Colon (tissue), 2 donors: Measurements from ENCODE around the gene GCNT1.
"Not testable (repeated sequence)": the region's sequence is repeated elsewhere in the genome, so short reads cannot be mapped to it uniquely, and the experiment has no call there.

ENCODE experiments used
- FAIRE-seq: peaks from 2 replicates; lab custom pipeline; 2012; peaks lifted over from hg19 to GRCh38; lab: Jason Lieb, UNC
- donor health status: control.
- donor health status: control.

The GCNT1 gene

DNA sequence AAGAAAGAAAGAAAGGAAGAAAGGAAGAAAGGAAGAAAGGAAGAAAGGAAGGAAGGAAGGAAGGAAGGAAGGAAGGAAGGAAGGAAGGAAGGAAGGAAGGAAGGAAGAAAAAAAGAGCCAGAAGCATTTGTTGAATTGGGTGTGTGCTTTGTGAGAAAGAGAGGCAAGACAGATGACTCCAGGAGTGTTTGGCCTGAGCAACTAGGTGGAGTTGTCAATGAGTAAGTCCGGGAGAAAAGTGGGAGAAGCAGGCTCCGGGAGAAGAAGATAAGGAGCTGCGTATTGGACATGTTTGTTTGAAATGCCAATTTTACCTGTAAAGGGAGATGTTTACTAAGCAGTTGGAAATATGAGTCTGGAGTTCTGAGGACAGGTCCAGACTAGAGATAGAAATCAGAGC is 15.1 kb upstream of the GCNT1 start:
- FAIRE-seq: no peak

DNA sequence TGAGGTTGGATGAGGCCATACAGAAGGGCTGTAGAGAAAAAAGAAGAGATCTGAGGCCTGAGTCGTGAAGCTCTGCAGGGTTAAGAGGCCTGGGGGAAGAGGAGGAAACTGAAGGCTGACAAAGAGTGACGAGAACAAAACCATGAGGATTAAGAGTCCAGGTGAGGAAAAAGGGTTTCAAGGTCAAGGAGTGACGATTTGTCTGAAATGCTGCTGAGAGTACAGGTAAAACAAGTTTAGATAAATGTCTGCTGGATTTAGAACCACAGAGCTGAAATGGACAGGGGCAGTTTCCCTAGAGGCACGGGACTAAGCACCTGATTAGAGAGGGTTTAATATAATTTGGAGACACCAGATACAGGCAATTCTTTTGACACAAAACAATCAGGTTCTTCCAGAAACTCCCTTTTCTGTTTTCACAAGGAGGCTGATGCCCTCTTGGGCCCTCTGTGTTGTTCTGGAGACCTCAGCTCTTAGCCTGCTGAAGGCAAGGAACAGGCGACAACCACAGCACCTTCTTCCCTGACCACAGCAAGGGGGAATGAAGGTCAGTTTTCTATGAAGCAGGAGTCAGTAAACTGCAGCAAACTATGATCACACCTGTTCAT is 14.6 kb upstream of the GCNT1 start:
- FAIRE-seq: no peak

DNA sequence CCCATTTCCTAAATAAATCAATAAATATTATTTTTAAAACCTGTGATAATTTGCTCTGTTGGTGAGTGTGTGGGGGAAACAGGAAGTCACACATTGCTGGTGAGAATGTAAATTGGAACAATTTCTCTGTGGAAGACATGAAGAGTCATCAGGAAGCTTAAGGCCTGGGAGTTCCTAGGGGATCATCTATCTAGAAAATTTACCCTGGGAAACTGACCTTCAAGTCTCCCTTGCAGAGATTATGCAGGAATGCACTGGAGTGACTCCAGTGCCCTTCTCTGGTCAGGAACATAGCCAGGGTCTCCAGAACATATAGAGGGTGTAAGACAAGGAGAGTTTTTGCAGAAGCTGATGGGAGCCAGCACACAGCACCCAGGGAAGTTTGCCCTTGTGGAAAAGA is 13.0 kb upstream of the GCNT1 start:
- no peak for FAIRE-seq

DNA sequence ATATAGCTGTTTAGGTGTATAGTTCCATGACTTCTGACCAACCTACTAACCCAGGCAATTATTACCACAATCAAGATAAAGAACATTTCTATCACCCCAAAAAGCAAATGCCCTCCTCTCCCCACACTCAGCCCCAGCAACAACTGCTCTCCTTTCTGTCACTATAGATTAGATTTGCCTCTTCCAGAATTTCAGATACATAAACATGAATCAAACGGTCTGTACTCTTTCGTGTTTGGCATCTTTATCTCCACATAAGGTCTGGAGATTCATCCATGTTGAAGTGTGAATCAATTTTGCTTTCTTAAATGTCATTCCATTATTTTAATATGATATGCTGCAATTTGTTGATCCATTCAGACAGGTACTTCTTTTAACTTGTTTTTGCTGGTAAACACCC is 10.5 kb upstream of the GCNT1 start:
- no peak for FAIRE-seq

DNA sequence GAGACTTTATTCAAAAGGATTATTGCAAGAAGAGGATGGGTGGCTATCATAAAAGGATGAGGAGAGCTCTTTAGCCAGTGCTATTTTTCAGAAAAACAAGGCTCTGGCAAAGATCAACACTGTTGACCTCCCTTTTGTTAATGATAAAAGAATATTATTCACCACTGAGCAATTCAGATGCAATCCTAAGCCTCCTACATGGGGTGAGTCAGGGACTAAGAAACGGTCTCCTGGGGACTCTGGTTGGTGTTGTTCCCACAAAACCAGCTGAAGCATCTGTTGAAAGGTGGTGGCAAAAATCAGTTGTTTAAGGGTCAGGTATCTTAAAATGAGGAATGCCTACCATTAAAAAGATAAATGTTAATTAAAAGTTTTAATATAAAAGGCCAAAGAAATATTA is 7.7 kb upstream of the GCNT1 start:
- no peak for FAIRE-seq

DNA sequence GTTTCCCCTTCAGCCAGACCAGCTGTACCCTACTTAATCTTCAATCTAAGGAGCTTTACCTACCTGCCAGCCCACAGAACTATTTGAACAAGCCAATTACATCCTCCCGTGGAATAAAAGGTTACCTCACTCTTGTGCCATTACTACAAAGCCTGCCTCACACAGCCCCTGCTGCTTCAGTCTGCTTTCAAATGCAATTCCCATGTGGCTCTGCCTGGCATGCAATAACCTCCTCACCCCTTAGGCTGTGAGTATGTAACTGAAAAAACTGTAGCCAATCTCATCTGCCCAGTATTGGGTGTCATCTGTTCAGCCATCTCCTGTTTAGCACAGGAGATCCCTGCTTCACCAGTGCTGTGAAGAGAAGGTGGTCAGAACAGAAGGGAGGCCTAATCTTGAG is 6.1 kb upstream of the GCNT1 start:
- no peak for FAIRE-seq

DNA sequence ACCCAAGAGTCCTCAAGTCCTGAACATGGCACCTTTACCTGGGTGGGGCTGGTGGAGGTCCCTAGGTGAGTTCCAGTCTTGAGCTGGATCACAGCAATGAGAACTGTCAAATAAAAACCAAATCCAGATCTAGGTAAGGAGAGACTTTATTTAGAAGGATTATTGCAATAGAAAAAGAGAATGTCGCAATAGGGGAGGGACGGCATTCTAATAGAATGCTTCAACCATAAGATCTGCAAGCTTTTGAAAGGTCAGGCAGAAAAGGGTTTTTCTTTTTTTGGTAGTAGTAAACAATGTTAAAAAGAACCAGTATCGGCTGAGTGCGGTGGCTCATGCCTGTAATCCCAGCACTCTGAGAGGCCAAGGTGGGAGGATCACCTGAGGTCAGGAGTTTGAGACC is 5.2 kb upstream of the GCNT1 start:
- FAIRE-seq: no peak

DNA sequence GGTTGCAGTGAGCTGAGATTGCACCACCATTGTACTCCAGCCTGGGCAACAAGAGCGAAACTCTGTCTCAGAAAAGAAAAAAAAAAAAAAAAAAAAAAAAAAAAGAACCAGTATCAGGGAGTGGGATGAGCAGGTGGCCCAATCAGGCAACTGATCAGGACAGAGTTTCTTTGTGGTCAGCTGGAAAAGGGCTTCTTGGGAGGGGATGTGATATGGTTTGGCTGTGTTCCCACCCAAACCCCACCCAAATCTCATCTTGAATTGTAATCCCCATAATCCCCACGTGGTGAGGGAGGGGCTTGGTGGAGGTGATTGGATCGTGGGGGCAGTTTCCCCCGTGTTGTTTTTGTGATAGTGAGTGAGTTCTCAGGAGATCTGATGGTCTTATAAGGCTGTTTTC is 4.7 kb upstream of the GCNT1 start:
- FAIRE-seq: no peak

DNA sequence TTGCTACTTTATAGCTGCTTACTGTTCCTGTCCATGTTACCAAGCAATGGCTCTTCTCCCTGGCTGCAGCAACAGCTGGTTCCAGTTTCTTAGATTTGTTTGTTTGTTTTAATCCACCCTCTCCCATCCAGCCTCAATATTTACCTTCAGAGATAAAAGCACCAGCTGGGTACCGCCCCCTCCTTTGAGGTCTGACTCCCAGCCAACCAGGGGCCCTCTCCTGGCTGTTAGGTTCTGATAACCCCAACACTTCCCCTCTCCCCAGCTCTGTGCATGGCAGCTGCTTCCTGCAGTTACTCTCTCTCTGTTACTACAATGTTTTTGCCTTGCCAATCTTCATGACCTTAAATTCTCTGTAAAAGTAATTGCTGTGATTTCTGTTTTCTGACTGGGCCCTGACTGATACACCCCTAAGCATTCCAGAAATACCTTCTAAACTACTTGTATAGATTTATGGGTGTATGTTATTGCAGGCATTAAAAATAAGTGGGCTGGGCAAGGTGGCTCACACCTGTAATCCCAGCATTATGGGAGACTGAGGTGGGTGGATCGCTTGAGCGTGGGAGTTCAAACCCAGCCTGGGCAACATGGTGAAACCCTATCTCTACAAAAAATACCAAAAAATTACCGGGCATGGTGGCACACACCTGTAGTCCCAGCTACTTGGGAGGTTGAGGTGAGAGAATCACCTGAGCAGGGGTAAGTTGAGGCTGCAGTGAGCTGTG is 2.6 kb upstream of the GCNT1 start:
- FAIRE-seq: no peak

DNA sequence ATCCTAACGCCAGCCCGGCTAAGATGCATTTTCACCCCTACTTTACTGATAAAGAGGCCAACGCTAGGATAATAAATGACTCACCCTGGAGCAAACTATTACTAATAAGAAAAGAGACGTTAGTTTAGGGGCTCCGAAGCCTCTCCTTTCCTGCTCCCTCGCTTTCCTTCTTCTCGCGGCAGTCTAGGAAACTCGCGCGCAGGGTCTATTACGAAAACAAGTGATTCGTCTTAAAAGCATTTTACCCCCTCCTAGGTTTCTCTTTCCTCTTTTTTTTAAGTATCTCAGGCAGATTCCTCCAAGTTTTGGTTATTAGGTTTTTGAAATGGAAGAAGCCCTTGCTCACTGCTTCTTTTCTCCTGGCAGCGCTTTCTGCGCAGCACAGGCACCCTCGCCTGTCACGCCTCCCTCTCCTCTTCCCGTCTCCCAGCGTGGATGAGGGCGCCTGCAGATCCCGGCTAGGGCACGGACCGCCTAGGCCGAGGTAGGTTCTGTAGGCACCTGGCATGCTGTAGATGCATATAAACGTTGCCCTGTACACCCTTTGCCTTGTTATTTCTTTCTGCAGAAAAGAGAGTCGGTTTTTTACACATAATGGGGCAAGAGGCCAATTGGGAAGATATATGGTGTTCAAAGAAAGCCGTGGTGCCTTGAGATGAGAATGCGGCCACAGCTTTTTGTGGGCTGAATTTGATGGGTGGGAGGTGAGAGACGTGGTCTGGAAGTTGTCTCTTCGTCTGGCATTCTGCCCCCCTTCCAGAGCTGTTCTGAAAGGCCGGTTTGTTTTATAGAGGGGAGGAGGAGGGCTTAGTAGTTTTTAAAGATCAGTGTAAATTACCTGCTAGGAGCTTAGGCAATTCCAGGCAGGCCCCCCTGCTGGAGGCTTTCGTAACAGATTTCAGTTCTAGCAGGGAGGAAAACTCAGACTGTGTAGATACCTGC is 983 bp downstream of the GCNT1 start:
- no peak for FAIRE-seq

DNA sequence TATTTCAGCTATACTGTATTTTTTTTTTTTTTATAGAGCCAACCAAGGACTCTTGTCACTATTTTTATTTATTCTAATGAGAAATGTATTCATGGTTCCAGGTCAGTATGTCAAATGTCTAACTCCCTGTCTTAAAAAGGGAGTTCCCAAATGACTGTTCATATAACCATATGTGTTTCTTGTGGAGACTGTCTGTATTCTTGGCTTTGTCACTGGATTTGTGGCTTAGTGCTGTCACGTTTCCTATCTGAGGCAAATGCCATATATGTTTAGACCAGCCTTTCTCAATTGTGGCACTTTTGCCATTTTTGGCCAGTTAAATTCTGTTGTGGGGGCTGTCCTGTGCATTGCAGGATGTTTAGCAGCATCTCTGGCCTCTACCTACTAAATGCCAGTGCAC is 3.1 kb downstream of the GCNT1 start:
- no peak for FAIRE-seq

DNA sequence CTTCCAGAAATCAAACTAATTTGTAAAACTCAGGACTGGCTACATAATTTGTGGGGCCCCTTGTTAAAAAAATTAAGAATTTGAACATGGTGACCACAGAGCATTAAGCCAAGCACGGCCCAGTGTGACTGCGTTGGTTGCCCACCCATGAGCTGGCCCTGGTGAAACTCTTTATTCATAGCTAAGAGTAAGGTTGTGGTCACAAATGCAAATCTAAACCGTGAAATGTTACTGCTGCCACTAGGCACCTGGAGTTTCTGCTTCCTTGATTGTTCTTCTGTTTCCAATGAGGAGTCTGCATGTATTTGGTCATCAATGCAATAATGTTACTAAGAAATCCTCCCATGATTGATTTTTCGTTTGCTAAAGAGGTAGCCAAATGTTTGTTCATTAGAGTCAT is 4.2 kb downstream of the GCNT1 start:
- no peak for FAIRE-seq

DNA sequence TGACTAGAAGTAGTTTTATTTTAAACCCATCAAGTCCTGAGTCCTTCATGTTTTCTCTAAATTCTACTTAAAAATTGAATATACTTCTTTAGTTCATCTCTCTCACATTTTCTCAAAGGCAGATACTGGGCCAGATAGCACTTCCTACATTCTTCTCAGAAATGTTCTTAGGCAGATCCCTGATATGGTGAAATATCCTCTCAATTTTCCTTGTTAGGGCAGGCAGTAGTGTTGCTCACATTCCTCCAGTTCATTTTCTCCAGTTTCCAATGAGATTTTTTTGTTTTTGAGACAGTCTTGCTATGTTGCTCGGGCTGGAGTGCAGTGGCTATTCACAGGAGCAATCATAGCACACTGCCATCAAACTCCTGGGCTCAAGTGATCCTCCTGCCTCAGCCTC is 5.7 kb downstream of the GCNT1 start:
- no peak for FAIRE-seq

DNA sequence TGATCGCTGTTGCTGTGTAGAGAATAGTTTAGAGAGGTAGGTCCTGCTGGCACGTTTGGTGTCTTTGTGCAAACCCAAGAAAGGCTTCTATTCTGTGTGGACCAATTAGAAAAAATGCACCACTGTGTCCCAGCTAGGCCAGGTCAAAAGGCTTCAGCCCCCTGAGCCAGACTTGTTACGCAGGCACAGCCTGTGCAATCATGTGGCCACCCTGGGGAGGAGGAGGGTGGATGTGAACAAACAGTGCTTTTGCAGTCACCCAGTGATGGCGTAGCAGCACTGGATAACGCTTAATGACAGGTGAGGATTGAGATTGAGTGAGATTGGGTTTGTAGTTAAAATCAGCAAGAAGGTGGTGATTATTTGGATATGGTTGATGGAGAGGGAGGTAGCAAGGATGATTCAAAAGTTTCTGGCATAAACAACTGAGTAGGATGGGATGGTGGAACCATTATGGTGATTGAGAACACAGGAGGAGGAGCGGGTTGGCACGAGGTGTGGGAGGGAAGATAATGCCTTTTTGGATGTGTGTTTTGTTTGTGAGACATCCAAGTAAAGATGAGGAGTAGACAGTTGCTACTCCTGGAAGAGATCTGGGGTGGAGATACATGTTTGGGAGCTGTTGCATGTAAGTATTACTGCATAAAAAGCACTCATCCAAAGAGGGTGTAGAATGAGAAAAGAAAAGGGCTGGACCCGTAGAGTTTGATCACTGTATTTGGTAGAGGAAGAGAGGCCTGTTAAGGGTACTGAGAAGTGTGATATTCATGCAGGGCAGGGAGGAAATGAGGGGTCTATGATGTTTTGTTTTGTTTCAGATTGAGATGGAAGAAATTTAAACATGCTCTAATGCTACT is 6.7 kb downstream of the GCNT1 start:
- no peak for FAIRE-seq

DNA sequence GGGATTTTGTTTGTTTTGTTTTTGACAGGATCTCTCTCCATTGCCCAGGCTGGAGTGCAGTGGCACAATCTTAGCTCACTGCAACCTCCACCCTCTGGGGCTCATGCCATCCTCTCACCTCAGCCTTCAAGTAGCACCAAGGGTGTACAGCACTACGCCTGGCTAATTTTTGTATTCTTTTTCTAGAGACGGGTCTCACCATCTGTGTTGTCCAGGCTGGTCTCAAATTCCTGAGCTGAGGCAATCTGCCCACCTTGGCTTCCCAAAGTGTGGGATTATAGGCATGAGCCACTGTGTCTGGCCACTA is 7.3 kb downstream of the GCNT1 start:
- FAIRE-seq: no peak

DNA sequence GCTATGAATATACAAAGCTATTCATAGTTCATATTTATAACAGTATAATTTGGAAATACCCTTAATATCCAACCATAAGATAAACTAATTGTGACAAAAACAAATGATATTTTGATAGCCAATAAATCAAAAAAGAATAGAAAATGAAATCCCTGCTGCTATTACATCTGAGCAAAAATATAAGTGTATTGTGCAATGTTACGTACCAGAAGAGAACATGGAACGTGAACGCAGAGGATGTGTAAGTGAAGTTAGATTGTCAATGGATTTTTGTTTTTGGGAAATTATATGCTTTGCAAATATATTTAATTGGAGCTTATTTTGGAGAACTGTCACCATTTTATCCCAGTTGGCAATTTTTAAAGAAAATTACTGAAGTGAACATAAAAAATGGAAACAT is 15.4 kb downstream of the GCNT1 start:
- no peak for FAIRE-seq

DNA sequence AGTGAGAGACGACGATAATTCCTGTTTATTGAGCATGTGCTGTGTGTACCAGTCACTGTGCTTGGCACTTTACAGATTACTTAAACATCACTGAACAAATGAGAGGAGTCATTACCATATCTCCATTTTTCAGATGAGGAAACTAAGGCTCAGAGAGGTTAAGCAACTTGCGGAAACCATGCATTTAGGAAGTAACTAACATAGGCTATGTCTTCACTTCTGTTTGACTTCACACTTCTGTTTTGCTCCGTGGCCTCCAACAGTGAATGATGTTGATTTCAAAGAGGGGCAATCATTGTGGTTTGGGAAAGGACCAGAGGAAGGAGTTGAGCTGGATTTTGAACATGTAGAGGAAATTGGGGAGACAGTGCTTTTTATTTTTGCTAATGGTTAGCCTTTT is 16.7 kb downstream of the GCNT1 start:
- FAIRE-seq: no peak

DNA sequence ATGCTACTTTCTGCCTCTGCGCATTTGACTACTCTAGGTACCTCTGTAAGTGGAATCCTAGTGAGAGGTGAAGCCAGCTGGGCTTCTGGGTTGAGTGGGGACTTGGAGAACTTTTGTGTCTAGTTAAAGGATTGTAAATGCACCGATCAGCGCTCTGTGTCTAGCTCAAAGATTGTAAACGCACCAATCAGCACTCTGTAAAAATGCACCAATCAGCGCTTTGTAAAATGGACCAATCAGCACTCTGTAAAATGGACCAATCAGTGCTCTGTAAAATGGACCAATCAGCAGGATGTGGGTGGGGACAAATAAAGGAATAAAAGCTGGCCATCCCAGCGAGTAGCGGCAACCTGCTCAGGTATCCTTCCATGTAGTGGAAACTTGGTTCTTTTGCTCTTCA is 18.8 kb downstream of the GCNT1 start:
- FAIRE-seq: not testable (repeated sequence)

DNA sequence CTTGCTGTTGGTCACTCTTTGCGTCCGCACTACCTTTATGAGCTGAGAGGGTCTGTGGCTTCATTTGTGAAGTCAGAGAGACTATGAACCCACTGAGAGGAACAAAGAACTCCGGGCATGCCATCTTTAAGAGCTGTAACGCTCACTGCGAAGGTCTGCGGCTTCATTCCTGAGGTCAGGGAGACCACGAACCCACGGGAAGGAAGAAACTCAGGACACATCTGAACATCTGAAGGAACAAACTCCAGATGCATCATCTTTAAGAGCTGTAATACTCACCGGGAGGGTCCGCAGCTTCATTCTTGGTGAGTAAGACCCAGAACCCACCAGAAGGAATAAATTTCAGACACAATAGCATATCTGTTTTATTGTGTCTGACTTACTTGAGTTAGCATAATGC is 19.2 kb downstream of the GCNT1 start:
- no peak for FAIRE-seq

DNA sequence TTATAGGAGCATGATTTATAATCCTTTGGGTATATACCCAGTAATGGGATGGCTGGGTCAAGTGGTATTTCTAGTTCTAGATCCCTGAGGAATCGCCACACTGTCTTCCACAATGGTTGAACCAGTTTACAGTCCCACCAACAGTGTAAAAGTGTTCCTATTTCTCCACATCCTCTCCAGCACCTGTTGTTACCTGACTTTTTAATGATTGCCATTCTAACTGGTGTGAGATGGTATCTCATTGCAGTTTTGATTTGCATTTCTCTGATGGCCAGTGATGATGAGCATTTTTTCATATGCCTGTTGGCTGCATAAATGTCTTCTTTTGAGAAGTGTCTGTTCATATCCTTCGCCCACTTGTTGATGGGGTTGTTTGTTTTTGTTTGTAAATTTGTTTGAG is 20.4 kb downstream of the GCNT1 start:
- not testable (repeated sequence) for FAIRE-seq

DNA sequence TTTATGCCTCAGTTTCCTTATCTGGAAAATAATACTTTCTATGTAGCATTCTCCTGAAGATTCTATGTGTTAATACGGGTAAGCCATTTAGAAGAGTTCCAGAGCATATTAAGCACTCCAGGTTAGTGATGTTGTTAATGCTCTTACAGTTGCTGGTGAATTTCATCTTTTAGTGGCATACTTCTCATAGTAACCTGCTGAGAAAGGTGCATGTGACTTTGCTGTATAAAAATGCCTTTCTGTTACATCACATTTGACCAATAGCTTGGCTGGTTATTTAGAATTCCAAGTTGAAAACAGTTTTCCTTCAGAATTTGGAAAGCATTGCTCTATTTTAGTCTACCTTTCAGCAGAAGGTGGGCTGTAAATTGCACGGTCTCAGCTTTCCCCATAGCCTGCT is 27.2 kb downstream of the GCNT1 start:
- no peak for FAIRE-seq

DNA sequence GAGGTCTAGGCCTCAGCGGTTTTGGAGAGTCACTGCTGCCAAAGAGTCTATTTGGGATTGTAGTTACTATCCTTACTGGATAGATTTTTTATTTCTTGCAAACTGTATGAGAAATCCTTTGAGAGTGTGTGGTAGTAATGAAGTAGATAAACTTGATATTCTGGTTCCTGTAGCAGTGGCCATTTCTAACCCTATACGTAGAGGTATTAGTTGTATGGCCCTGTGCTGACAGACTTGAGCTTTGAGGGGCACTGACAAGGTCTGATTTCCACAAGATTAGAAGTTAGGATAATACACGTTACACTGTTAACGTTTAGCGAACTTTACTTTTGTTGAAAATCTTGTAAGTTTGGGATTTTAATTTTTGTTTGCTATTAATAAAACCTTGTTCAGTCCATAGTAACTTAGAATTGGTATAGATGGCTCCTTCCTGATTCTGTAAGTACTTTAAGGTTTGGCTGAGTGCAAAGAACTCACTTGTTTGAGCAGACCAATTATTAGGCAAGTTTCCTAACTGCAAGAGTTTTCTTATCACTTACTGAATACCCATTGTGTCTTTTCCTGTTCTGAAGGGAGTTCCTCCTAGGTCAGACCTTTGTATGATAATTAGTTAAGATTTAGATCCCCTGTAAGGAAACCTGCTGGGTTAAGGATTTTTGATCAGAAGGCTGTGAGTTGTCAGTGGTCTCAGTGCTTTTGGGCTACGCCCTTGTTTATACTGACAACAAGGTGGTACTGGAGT is 31.4 kb downstream of the GCNT1 start:
- no peak for FAIRE-seq
